HL-60 (cell line): ENCODE results near the gene PRSS16.
A peak's percentile ranks its signal among the peaks of the same experiment; 100 is the strongest.

Source experiments
- DNase-seq, 2 experiments: peaks; one replicate each; pipeline ENCODE4 v3.0.0-alpha.2; 2010 to 2020; ENCODE audit warnings: low read depth in 1 of 2, low spot score in 1 of 2
- H3K27ac ChIP-seq: fragments of 250-450 bp; sonication (Bioruptor Pico); replicated peaks from 2 replicates; pipeline ENCODE4 v1.5.1; 2020; ENCODE audit warnings: mild to moderate bottlenecking, moderate library complexity
- H3K27me3 ChIP-seq: fragments of 250-450 bp; sonication (Bioruptor Pico); 2 replicates; pipeline ENCODE4 v1.5.1; 2021; ENCODE audit warnings: mild to moderate bottlenecking, moderate library complexity; ENCODE audit not compliant: insufficient read depth, poor library complexity, severe bottlenecking
- H3K4me3 ChIP-seq: replicated peaks from 2 replicates; pipeline ENCODE4 v1.5.1; 2011; ENCODE audit warnings: mild to moderate bottlenecking, control low read depth, low read length; ENCODE audit not compliant: insufficient read depth
- CTCF ChIP-seq: IDR thresholded peaks from one replicate; pipeline ENCODE4 v1.5.1; 2011; ENCODE audit warnings: low read length, control low read depth, inconsistent platforms; ENCODE audit not compliant: insufficient read depth
- GABPA ChIP-seq: IDR thresholded peaks from 2 replicates; pipeline ENCODE4 v1.6.1; 2012; ENCODE audit warnings: low read depth
- POLR2AphosphoS5 ChIP-seq: IDR thresholded peaks from 2 replicates; pipeline ENCODE4 v1.6.1; 2012; ENCODE audit warnings: low read depth
- REST ChIP-seq: IDR thresholded peaks from 2 replicates; pipeline ENCODE4 v1.6.1; 2012; ENCODE audit warnings: low read depth; ENCODE audit not compliant: insufficient replicate concordance
- SPI1 ChIP-seq: IDR thresholded peaks from 2 replicates; pipeline ENCODE4 v1.6.1; 2012; ENCODE audit warnings: low read depth, mild to moderate bottlenecking, borderline replicate concordance

The PRSS16 gene

GRCh38 chr6:27275025-27275956 lies 27.8 kb downstream of the PRSS16 start:
- no peak overlapping the region for H3K4me3 ChIP-seq
- TF ChIP-seq SPI1 (no peak), POLR2AphosphoS5 (no peak), REST (no peak), GABPA (no peak), CTCF (no peak)
- DNase-seq = no peak

GRCh38 chr6:27279513-27280063 lies 32.1 kb downstream of the PRSS16 start:
- Histone ChIP-seq H3K27me3 (peaks cover 2% of the 10 kb centered on the region), H3K4me3 (peak overlapping the region; percentile 41), H3K27ac (no peak overlapping the region)
- TF ChIP-seq REST (no peak), CTCF (no peak), POLR2AphosphoS5 (no peak), SPI1 (no peak), GABPA (no peak)
- no peak for DNase-seq

More at GRCh38 chr6:27275025-27275956, 27.8 kb downstream of the PRSS16 start:
- H3K27me3 ChIP-seq = peaks cover 2% of the 10 kb centered on the region
- no peak overlapping the region for H3K27ac ChIP-seq

- H3K27me3 ChIP-seq = no peaks in the 10 kb centered on the region
Measured at GRCh38 chr6:27280064-27280539, 32.6 kb downstream of the PRSS16 start.

More at GRCh38 chr6:27280064-27280539, 32.6 kb downstream of the PRSS16 start:
- H3K4me3 ChIP-seq = peak overlapping the region; percentile 41
- H3K27ac ChIP-seq = no peak overlapping the region
- DNase-seq = peak in 1 of 2 experiments; percentile 38
- TF ChIP-seq CTCF (no peak), GABPA (no peak), SPI1 (no peak), POLR2AphosphoS5 (no peak), REST (no peak)
